ENCODE data around the gene ZNF223.

The ZNF223 gene

DNA sequence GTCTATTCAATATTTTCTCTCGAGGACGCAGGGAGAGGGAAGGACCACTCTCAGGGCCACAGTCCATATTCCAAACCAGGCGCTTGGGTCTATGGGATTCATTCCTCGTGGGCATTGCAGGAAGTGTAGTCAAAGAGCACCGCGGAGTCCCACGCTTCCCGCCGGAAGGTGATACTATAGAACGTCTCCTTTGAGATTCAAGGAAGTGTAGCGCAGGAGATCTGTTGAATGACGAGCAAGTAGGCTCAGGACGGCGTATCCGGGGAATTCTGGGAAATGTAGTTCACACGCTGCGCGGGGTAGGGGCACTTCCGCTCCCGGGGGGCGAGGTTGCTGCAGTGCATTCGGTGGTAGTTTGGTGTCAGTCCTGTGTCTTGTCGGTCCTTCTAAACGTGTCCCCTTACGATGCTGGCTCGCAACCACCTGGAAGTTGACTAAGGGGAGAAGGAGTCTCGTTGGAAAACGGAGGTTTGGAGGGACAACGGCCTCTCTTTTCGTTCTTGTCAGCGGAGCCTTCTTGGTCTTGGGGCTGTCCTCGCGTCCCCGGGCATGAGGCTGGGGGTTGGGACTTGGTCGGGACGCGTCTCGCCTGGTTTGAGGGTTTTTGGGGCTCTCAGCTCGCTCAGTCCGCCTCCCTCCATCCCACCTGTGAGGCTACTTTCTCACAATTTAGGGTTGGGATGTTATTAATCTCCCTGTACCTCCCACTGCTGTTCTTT is 20.1 kb downstream of the ZNF223 start, which contains the start of gene ZNF284:
Gene ZNF284 (plus strand): TSS at position 336 of the 719 bp plus-strand sequence. CDS start 4,231 bp downstream, outside the sequence.
- DNase-seq (ENCODE audit: low read depth) = no peak

DNA sequence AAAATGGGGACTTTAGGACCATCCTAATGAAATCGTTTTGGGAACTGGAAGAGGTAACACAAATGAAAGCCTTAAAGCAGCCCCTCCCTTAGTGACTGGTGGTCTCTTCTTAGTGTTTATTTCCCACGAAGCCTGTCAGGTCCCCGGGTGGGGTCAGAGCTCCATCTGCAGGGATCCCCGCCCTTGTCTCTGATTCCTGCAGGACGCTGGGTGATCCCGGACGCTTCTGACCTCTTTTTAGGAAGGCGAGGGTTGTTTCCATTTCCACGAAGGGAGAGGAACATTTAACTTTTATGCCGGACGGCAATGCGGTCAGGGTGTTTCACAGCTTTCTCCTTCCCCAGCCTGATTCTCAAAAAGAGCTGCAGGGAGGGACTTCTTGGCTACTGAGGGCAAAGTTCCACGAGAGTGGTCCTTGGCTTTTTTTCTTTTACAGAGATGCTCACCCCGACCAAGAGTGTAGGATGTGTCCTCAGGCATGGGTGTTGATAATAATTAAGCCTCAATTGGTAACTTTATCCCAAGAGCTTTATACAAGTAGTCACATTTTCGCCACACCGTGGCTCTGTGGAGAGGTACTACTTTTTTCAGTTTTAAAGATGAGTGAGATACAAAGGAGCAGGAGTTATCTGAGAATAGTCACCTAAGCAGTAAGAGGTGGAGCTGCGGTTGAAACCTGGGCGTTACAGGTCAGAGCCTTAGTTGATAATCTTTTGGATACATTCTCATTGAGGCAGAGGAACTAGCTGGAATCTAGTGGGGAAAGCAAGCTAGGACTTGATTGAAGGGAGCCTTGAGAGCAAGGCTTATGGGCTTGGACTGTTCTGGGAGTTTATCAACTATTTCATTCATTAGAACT is 20.9 kb downstream of the ZNF223 start:
- DNase-seq (ENCODE audit: low read depth) = no peak

GRCh38 chr19:44076325-44076724 is 24.5 kb downstream of the ZNF223 start:
- no peak for DNase-seq (ENCODE audit: low read depth)

- DNase-seq (ENCODE audit: low read depth) = no peak
These were observed 40.3 kb downstream of the ZNF223 start for GRCh38 chr19:44092108-44092507.

- peak; percentile 67 for DNase-seq (ENCODE audit: low read depth)
These were observed 42.3 kb downstream of the ZNF223 start, which contains the start of gene ZNF224 for GRCh38 chr19:44093931-44094765. ZNF224 (plus strand) TSS chr19:44094361; CDS start chr19:44097874, 3,513 bp downstream.

DNA sequence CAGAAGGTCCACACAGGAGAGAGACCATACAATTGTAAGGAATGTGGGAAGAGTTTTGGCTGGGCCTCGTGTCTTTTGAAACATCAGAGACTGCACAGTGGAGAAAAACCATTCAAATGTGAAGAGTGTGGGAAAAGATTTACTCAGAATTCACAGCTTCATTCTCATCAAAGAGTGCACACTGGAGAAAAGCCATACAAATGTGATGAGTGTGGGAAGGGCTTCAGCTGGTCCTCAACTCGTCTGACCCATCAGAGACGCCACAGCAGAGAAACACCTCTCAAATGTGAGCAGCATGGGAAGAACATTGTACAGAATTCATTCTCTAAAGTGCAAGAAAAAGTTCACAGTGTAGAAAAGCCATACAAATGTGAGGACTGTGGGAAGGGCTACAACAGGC is 55.9 kb downstream of the ZNF223 start:
- DNase-seq (ENCODE audit: low read depth) = no peak

DNA sequence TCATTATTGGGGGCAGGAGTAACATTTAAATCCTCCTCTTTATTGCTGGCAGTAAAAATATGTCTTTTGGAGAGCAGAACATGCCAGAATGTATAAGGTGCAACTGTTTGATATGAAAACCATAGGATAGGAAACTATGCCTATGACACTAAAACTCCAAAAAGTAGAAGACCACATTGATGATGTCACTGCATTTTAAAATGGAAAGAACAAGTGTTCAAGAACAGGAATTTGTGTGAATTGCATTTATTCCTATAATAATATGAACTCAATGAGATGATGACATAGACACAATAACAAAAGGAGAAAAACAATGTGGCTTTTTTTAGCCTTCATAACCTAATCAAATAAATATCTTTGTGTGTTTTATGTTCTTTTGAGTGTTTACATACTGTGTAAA is 57.6 kb downstream of the ZNF223 start:
- no peak for DNase-seq (ENCODE audit: low read depth)

GRCh38 chr19:44111910-44112463 is 60.2 kb downstream of the ZNF223 start:
- DNase-seq (ENCODE audit: low read depth) = no peak

- no peak for DNase-seq (ENCODE audit: low read depth)
These were observed 60.9 kb downstream of the ZNF223 start for GRCh38 chr19:44112802-44113137.

- DNase-seq (ENCODE audit: low read depth) = peak; percentile 95
These were observed 61.4 kb downstream of the ZNF223 start, which contains the start of gene ZNF225 for GRCh38 chr19:44113138-44113783. ZNF225 (plus strand) TSS chr19:44113399; CDS start chr19:44115828, 2,429 bp downstream.

DNA sequence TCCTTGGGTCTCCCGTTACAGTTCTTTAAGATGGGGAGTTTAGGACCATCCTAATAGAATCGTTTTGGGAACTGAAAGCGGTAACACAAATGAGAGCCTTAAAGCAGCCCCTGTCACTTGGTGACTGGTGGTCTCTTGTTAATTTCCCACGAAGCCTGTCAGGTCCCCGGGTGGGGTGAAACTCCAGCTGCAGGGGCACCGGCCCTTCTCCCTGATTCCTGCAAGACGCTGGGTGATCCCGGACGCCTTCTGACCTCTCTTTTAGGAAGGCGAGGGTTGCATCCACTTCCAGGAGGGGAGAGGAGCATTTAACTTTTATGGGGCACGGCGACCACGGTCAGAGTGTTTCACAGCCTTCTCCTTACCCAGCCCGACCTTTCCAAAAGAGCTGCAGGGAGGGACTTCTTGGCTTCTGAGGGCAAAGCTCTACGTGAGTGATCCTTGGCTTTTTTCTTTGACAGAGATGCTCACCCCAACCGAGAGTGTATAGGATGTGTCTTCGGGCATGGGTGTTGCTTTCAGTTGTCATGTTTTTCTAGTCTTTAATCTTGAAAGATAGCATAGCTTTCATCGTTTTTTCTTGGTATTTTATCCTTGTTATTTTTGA is 62.1 kb downstream of the ZNF223 start:
- DNase-seq (ENCODE audit: low read depth) = no peak
